GM23338 (cell line): ENCODE results near the gene CNDP1.

Source experiments
- EZH2 ChIP-seq: fragments of 200-600 bp; sonication (generic); IDR thresholded peaks from one replicate; pipeline ENCODE4 v1.8.0; 2017; ENCODE audit warnings: antibody characterized with exemption, mild to moderate bottlenecking, low read depth; ENCODE audit not compliant: unreplicated experiment
- POLR2AphosphoS5 ChIP-seq: IDR thresholded peaks from 2 replicates; pipeline ENCODE4 v1.6.1; 2016; ENCODE audit warnings: antibody characterized with exemption, low read depth
- STAT1 ChIP-seq: IDR thresholded peaks from one replicate; pipeline ENCODE4 v1.6.1; 2016; ENCODE audit warnings: antibody characterized with exemption; ENCODE audit not compliant: unreplicated experiment
- TF ChIP-seq, protein P1 (sequence below), 2 experiments: fragments of 200-600 bp in 1 of 2; sonication (generic) in 1 of 2; conservative IDR thresholded peaks; 2 replicates each; pipeline versions ENCODE4 v1.5.1 to v1.6.1; 2016 to 2017; ENCODE audit warnings: antibody characterized with exemption in 2 of 2, low read depth in 2 of 2, mild to moderate bottlenecking in 2 of 2, moderate library complexity in 1 of 2

DNA sequence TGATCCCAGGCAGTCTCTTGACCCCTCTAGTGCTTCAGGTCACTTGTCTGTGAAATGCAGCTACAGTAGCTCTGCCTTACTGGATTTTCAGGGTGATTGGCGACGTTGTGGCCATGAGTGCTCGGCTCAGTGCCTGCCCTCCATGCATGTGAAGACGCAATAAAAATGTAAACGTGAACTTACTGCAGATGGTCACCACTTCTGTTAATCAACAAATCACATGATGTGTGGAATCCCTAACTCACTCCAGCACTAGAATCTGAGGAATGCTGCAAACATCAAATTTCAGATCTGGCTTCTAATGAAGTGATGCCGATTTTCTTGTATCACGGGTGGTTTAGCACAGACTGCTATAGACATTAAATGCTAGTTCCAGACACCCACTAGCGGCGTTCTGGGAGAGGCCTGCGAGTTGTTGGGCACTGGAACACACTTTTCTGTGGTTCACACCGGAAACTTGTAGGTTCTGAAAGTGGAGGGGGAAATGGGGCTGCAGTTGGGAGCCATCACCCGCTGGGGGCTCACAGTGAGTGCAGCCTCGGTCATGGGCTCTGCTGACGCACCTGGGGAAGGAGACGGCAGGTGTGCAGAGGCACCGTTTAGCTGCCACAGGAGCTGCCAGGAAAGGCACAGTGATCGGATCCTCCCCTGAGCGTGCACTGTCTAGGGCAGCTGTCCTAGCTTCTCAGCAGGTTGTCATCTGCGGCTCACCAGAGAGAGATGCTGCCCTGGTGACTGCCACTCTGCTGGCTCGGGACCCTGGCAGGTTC, 6.5 kb downstream of the CNDP1 start:
- TF ChIP-seq POLR2AphosphoS5 (no peak), EZH2 (no peak), STAT1 (no peak)
- TF ChIP-seq, protein P1, sequence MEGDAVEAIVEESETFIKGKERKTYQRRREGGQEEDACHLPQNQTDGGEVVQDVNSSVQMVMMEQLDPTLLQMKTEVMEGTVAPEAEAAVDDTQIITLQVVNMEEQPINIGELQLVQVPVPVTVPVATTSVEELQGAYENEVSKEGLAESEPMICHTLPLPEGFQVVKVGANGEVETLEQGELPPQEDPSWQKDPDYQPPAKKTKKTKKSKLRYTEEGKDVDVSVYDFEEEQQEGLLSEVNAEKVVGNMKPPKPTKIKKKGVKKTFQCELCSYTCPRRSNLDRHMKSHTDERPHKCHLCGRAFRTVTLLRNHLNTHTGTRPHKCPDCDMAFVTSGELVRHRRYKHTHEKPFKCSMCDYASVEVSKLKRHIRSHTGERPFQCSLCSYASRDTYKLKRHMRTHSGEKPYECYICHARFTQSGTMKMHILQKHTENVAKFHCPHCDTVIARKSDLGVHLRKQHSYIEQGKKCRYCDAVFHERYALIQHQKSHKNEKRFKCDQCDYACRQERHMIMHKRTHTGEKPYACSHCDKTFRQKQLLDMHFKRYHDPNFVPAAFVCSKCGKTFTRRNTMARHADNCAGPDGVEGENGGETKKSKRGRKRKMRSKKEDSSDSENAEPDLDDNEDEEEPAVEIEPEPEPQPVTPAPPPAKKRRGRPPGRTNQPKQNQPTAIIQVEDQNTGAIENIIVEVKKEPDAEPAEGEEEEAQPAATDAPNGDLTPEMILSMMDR (conservative IDR thresholded peaks at IDR 0.05; ENCODE audit: low read depth in 2 of 2), result no peak
